H9 (cell line): ENCODE measurements around the gene YES1. TPM values are rescaled to one million over a fixed set of nuclear protein-coding genes. Genes with fewer than 3 reads are reported as not detected.

ENCODE experiments used
- DNase-seq: peaks from one replicate; pipeline ENCODE4 v3.0.0-alpha.2; 2017
- H2AFZ ChIP-seq: one replicate; pipeline ENCODE4 v1.6.1; 2013; ENCODE audit warnings: mild to moderate bottlenecking, low read length, control low read depth, moderate library complexity
- H2AK5ac ChIP-seq: 2 replicates; pipeline ENCODE4 v1.6.1; 2013; ENCODE audit warnings: low read length, control low read depth, mixed read lengths; ENCODE audit not compliant: insufficient read length
- H2BK120ac ChIP-seq: one replicate; pipeline ENCODE4 v1.6.1; 2013; ENCODE audit warnings: low read depth, mild to moderate bottlenecking, low read length, control low read depth, inconsistent platforms; ENCODE audit not compliant: poor library complexity, severe bottlenecking
- H2BK12ac ChIP-seq: 2 replicates; pipeline ENCODE4 v1.6.1; 2013; ENCODE audit warnings: low read length, control low read depth, mixed read lengths, low read depth; ENCODE audit not compliant: insufficient read length
- H2BK15ac ChIP-seq: 2 replicates; pipeline ENCODE4 v1.6.1; 2013; ENCODE audit warnings: low read depth, low read length, control low read depth
- H2BK20ac ChIP-seq: one replicate; pipeline ENCODE4 v1.6.1; 2013; ENCODE audit warnings: low read depth, mild to moderate bottlenecking, low read length, control low read depth, inconsistent platforms; ENCODE audit not compliant: poor library complexity, severe bottlenecking
- H2BK5ac ChIP-seq: 2 replicates; pipeline ENCODE4 v1.6.1; 2013; ENCODE audit warnings: low read length, control low read depth, mixed read lengths; ENCODE audit not compliant: insufficient read length
- H3K14ac ChIP-seq: 2 replicates; pipeline ENCODE4 v1.6.1; 2013; ENCODE audit warnings: low read length, control low read depth; ENCODE audit not compliant: insufficient read depth
- H3K18ac ChIP-seq: 2 replicates; pipeline ENCODE4 v1.6.1; 2013; ENCODE audit warnings: low read depth, mild to moderate bottlenecking, mixed read lengths, low read length, control low read depth; ENCODE audit not compliant: insufficient read length
- H3K23ac ChIP-seq: 2 replicates; pipeline ENCODE4 v1.6.1; 2013; ENCODE audit warnings: low read length, control low read depth, mixed read lengths, low read depth; ENCODE audit not compliant: insufficient read length
- H3K23me2 ChIP-seq: 2 replicates; pipeline ENCODE4 v1.6.1; 2013; ENCODE audit warnings: low read depth, mild to moderate bottlenecking, mixed read lengths, low read length, control low read depth; ENCODE audit not compliant: insufficient read length, poor library complexity, severe bottlenecking
- H3K27ac ChIP-seq: 2 replicates; pipeline ENCODE4 v1.5.1; 2013; ENCODE audit warnings: low read length, control low read depth, mixed read lengths, low read depth; ENCODE audit not compliant: insufficient read length
- H3K27me3 ChIP-seq: 2 replicates; pipeline ENCODE4 v1.6.1; 2013; ENCODE audit warnings: low read length, control low read depth, inconsistent platforms; ENCODE audit not compliant: insufficient read depth
- H3K4ac ChIP-seq: 2 replicates; pipeline ENCODE4 v1.6.1; 2013; ENCODE audit warnings: low read depth, mild to moderate bottlenecking, control low read depth, inconsistent platforms, low read length, moderate library complexity
- H3K4me1 ChIP-seq: 2 replicates; pipeline ENCODE4 v1.6.1; 2013; ENCODE audit warnings: low read length, control low read depth, inconsistent platforms; ENCODE audit not compliant: insufficient read depth
- H3K4me2 ChIP-seq: 2 replicates; pipeline ENCODE4 v1.6.1; 2013; ENCODE audit warnings: low read length, control low read depth, mixed read lengths; ENCODE audit not compliant: insufficient read length, insufficient read depth
- H3K56ac ChIP-seq: 2 replicates; pipeline ENCODE4 v1.6.1; 2013; ENCODE audit warnings: low read depth, mild to moderate bottlenecking, mixed read lengths, low read length, control low read depth; ENCODE audit not compliant: insufficient read length
- H3K79me1 ChIP-seq: 2 replicates; pipeline ENCODE4 v1.6.1; 2013; ENCODE audit warnings: low read depth, mild to moderate bottlenecking, moderate library complexity, low read length, control low read depth, inconsistent platforms; ENCODE audit not compliant: insufficient read depth, poor library complexity, severe bottlenecking
- H3K79me2 ChIP-seq: 2 replicates; pipeline ENCODE4 v1.6.1; 2013; ENCODE audit warnings: low read length, control low read depth, inconsistent platforms; ENCODE audit not compliant: insufficient read depth
- H3K9ac ChIP-seq: 2 replicates; pipeline ENCODE4 v1.6.1; 2013; ENCODE audit warnings: low read length, control low read depth, mixed read lengths; ENCODE audit not compliant: insufficient read length; ENCODE audit errors: extremely low read depth
- H3K9me3 ChIP-seq: one replicate; pipeline ENCODE4 v1.6.1; 2013; ENCODE audit warnings: low read depth, low read length, inconsistent platforms; ENCODE audit not compliant: control insufficient read depth
- H3T11ph ChIP-seq: one replicate; pipeline ENCODE4 v1.6.1; 2013; ENCODE audit warnings: mild to moderate bottlenecking, low read length, control low read depth, inconsistent platforms
- H4K20me1 ChIP-seq: one replicate; pipeline ENCODE4 v1.6.1; 2013; ENCODE audit not compliant: control insufficient read depth, insufficient read length, insufficient read depth
- H4K5ac ChIP-seq: 2 replicates; pipeline ENCODE4 v1.6.1; 2013; ENCODE audit warnings: low read depth, mild to moderate bottlenecking, mixed read lengths, low read length, control low read depth; ENCODE audit not compliant: insufficient read length
- H4K8ac ChIP-seq: replicated peaks from 2 replicates; pipeline ENCODE4 v1.6.1; 2013; ENCODE audit warnings: low read length, control low read depth, mixed read lengths, low read depth; ENCODE audit not compliant: insufficient read length
- H4K91ac ChIP-seq: 2 replicates; pipeline ENCODE4 v1.6.1; 2013; ENCODE audit warnings: low read depth, mild to moderate bottlenecking, moderate library complexity, mixed read lengths, low read length, control low read depth; ENCODE audit not compliant: insufficient read length
- H3K27ac Mint-ChIP-seq, 3 experiments: 2 replicates in 2 of 3; 3 replicates in 1 of 3; pipeline ENCODE4 v1.8.0; 2020 to 2021; ENCODE audit warnings: mixed read lengths in 3 of 3, mild to moderate bottlenecking in 1 of 3, moderate library complexity in 1 of 3
- H3K27me3 Mint-ChIP-seq: 2 replicates; pipeline ENCODE4 v1.8.0; 2021; ENCODE audit warnings: low read depth, mild to moderate bottlenecking, moderate library complexity, mixed read lengths
- H3K36me3 Mint-ChIP-seq, 3 experiments: 2 replicates in 2 of 3; 3 replicates in 1 of 3; pipeline ENCODE4 v1.8.0; 2020 to 2021; ENCODE audit warnings: low read depth in 3 of 3, mixed read lengths in 3 of 3; ENCODE audit not compliant: insufficient read depth in 1 of 3
- H3K4me1 Mint-ChIP-seq, 2 experiments: 2 replicates each; pipeline ENCODE4 v1.8.0; 2020; ENCODE audit warnings: mixed read lengths in 2 of 2
- H3K4me3 Mint-ChIP-seq, 2 experiments: 2 replicates in 1 of 2; 3 replicates in 1 of 2; pipeline ENCODE4 v1.8.0; 2020 to 2021; ENCODE audit warnings: mild to moderate bottlenecking in 2 of 2, mixed read lengths in 2 of 2, moderate library complexity in 1 of 2
- H3K9me3 Mint-ChIP-seq, 2 experiments: 2 replicates in 1 of 2; 3 replicates in 1 of 2; pipeline ENCODE4 v1.8.0; 2020; ENCODE audit warnings: mild to moderate bottlenecking in 2 of 2, mixed read lengths in 2 of 2, moderate library complexity in 1 of 2
- WGBS: extraction: QIAGEN DNeasy Blood & Tissue Kit; methylation state at CpG from one replicate; pipeline ENCODE4 v1.1.7; 2013; ENCODE audit warnings: missing lambda C conversion rate, low lambda C conversion rate, mixed read lengths; ENCODE audit not compliant: insufficient read length; ENCODE audit errors: extremely low coverage; 5-methylcytosine and 5-hydroxymethylcytosine counted together
- long read RNA-seq: library from polyadenylated mRNA; unstranded; transcript quantifications from one replicate; pipeline ENCODE4 v2.0.0, GENCODE V29; 2020
- total RNA-seq: library from RNA; stranded (reverse); gene quantifications from 2 replicates; pipeline ENCODE4 v1.2.1, GENCODE V29; 2021
- TF ChIP-seq, protein P1 (sequence below): fragments of 200-600 bp; sonication (generic); conservative IDR thresholded peaks from 3 replicates; pipeline ENCODE4 v1.8.0; 2021; ENCODE audit warnings: antibody characterized with exemption, mild to moderate bottlenecking

Gene YES1
- 86.9 and 89.2 TPM in 2 replicates for total RNA-seq
- long read RNA-seq, full-length matches to known transcripts = 123 of 156 reads
- long read RNA-seq, partial matches to known transcripts = 13 of 156 reads
- long read RNA-seq, other reads (novel, unspliced or antisense) = 20 of 156 reads

DNA sequence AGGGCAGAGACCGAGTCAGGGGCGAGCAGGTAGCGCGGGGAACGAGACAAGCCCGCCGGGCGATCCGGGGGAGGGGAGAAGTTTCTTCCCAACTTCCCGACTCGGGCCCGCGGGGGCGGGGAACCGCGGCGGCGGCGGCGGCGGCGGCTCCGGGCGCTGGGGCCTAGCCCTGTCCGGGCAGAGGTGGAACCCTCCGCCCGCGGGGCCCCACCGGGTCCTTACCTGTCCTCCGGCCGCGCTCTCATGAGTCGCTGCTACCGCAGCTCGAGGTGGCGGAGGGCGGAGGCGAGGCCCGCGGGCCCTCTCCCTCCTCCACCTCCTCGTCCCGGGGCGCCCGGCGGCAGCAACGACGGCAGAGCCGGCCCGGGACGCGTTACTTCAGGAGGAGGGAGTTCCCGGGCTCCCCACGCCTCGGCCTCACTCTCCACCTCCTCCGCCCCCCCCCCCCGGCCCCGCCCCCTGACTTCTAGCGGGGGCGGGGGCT lies at the start of gene YES1:
Gene YES1 (minus strand): TSS at position 351 of the 484 bp plus-strand sequence. CDS start 55,415 bp downstream, outside the sequence.
- Histone ChIP-seq H2BK120ac (no peak within 1 kb of the TSS), H4K5ac (peak within 1 kb of the TSS; percentile 13), H3K79me1 (no peaks in the 10 kb centered on the region), H3K9me3 (no peaks in the 10 kb centered on the region), H4K91ac (no peak within 1 kb of the TSS), H2BK12ac (no peak within 1 kb of the TSS), H3K4me1 (no peaks in the 10 kb centered on the region; the same call in 1 of the 2 replicates), H3K4me2 (peak within 1 kb of the TSS; percentile 96), H3K23ac (no peak within 1 kb of the TSS), H4K8ac (no peak within 1 kb of the TSS), H3K56ac (peak within 1 kb of the TSS; percentile 15), H3K79me2 (peaks cover 26% of the 10 kb centered on the region; the same call in 1 of the 2 replicates), H4K20me1 (no peaks in the 10 kb centered on the region), H3K9ac (peak within 1 kb of the TSS; percentile 88), H3K14ac (peak within 1 kb of the TSS; percentile 95), H3K4ac (no peak within 1 kb of the TSS; the same call in 1 of the 2 replicates), H2BK20ac (no peak within 1 kb of the TSS), H3K23me2 (peaks cover 12% of the 10 kb centered on the region), H3K27ac (peak within 1 kb of the TSS; percentile 83), H3K18ac (peak within 1 kb of the TSS; percentile 87), H3K27me3 (no peaks in the 10 kb centered on the region), H2AFZ (peak within 1 kb of the TSS; percentile 84), H2BK15ac (no peak within 1 kb of the TSS), H3T11ph (no peak within 1 kb of the TSS), H2BK5ac (peak within 1 kb of the TSS; percentile 76), H2AK5ac (no peak within 1 kb of the TSS)
- Mint-ChIP-seq H3K27ac (peak within 1 kb of the TSS; percentile 98 to 100 (median 99)), H3K27me3 (no peaks in the 10 kb centered on the region), H3K9me3 (no peaks in the 10 kb centered on the region), H3K4me3 (peak within 1 kb of the TSS; percentile 93 to 96), H3K4me1 (peaks cover 33 to 34% of the 10 kb centered on the region in 2 experiments), H3K36me3 (no peaks in the 10 kb centered on the region; a peak in 2 of 7 replicates)
- peak; percentile 57 for DNase-seq
- no CpG with 5 or more reads among the region's 59 CpGs for WGBS
- TF ChIP-seq, protein P1, sequence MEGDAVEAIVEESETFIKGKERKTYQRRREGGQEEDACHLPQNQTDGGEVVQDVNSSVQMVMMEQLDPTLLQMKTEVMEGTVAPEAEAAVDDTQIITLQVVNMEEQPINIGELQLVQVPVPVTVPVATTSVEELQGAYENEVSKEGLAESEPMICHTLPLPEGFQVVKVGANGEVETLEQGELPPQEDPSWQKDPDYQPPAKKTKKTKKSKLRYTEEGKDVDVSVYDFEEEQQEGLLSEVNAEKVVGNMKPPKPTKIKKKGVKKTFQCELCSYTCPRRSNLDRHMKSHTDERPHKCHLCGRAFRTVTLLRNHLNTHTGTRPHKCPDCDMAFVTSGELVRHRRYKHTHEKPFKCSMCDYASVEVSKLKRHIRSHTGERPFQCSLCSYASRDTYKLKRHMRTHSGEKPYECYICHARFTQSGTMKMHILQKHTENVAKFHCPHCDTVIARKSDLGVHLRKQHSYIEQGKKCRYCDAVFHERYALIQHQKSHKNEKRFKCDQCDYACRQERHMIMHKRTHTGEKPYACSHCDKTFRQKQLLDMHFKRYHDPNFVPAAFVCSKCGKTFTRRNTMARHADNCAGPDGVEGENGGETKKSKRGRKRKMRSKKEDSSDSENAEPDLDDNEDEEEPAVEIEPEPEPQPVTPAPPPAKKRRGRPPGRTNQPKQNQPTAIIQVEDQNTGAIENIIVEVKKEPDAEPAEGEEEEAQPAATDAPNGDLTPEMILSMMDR = no peak
